Measurements from ENCODE around the gene LRFN4.

Gene LRFN4

DNA sequence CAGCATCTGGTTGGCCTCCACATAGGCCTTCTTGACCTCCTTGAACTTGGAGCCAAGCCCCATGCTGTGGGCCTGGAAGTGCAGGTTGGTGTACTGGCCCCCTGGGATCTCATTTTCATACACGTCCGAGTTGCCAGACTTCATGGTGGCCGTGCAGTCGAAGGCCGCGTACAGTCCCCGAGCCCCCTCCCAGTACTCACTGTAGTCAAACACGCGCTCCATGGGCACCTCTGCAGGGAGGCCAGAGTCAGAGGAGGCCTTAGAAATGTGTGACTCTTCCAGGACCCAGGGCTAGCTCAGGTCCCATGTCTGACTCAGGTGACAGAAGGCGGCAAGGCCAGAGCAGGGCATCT, 6.7 kb upstream of the LRFN4 start:
- TF ChIP-seq, protein P1, sequence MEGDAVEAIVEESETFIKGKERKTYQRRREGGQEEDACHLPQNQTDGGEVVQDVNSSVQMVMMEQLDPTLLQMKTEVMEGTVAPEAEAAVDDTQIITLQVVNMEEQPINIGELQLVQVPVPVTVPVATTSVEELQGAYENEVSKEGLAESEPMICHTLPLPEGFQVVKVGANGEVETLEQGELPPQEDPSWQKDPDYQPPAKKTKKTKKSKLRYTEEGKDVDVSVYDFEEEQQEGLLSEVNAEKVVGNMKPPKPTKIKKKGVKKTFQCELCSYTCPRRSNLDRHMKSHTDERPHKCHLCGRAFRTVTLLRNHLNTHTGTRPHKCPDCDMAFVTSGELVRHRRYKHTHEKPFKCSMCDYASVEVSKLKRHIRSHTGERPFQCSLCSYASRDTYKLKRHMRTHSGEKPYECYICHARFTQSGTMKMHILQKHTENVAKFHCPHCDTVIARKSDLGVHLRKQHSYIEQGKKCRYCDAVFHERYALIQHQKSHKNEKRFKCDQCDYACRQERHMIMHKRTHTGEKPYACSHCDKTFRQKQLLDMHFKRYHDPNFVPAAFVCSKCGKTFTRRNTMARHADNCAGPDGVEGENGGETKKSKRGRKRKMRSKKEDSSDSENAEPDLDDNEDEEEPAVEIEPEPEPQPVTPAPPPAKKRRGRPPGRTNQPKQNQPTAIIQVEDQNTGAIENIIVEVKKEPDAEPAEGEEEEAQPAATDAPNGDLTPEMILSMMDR (IDR thresholded peaks at IDR 0.05; ENCODE audit: insufficient read depth, low read length, poor library complexity, severe bottlenecking) = no peak
- TF ChIP-seq EZH2phosphoT487 (conservative IDR thresholded peaks at IDR 0.05; ENCODE audit: low read length) = no peak
- no peak overlapping the region for H3K9ac ChIP-seq (ENCODE audit: low read length)
- H3K36me3 ChIP-seq (ENCODE audit: low read length) = no peaks in the 10 kb centered on the region
- no peaks in the 10 kb centered on the region for H3K9me3 ChIP-seq (ENCODE audit: insufficient read depth, low read length)
- H3K4me3 ChIP-seq (ENCODE audit: insufficient read depth, low read length, poor library complexity, severe bottlenecking) = no peak overlapping the region
- H3K27me3 ChIP-seq (ENCODE audit: low read length) = no peaks in the 10 kb centered on the region
- H3F3A ChIP-seq (ENCODE audit: insufficient read depth) = peaks cover 2% of the 10 kb centered on the region; the same call in 1 of the 2 replicates
- H2AFZ ChIP-seq (ENCODE audit: low read depth, low read length, severe bottlenecking) = no peak overlapping the region
- no peaks in the 10 kb centered on the region; the same call in 1 of the 2 replicates for H3K79me2 ChIP-seq (ENCODE audit: insufficient read depth, low read length)
- no peaks in the 10 kb centered on the region for H4K20me1 ChIP-seq (ENCODE audit: low read depth, low read length)
- H3K9me2 ChIP-seq (replicated peaks; ENCODE audit: insufficient read depth, low read length) = no peaks in the 10 kb centered on the region
- H3K27ac ChIP-seq (ENCODE audit: low read depth, low read length) = no peak overlapping the region
- H3K4me2 ChIP-seq (ENCODE audit: low read depth, low read length, poor library complexity, severe bottlenecking) = no peak overlapping the region

DNA sequence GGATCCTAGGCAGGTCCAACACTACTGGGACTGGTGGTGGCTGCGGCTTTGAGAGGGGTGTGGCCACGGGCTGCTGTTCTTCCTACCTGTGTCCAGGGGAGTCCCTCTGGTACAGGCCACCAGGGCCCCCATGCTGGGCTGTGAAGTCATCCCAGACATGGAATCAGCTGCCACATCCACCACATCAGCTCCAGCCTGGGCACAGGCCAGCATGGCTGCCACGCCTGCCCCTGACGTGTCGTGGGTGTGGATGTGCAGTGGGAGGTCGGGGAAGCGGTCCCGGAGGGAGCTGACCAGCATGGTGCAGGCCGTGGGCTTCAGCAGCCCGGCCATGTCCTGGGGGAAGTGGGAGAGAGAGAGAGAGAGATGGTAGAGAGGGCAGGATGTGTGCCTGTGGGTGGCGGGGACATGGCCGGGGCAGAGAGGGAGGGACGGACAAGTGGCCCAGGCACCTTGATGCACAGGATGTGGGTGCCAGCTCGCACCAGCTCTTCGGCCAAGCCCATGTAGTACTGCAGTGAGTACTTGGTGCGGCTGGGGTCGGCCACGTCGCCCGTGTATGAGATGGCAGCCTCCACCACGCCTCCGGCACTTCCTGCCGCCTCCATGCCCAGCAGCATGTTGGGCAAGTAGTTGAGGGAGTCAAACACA, 6.2 kb upstream of the LRFN4 start:
- H4K20me1 ChIP-seq (ENCODE audit: low read depth, low read length) = no peaks in the 10 kb centered on the region
- H3K4me2 ChIP-seq (ENCODE audit: low read depth, low read length, poor library complexity, severe bottlenecking) = no peak overlapping the region
- H3K9me3 ChIP-seq (ENCODE audit: insufficient read depth, low read length) = no peaks in the 10 kb centered on the region
- TF ChIP-seq, protein P1 (IDR thresholded peaks at IDR 0.05; ENCODE audit: insufficient read depth, low read length, poor library complexity, severe bottlenecking) = no peak
- no peak for TF ChIP-seq EZH2phosphoT487 (conservative IDR thresholded peaks at IDR 0.05; ENCODE audit: low read length)
- H2AFZ ChIP-seq (ENCODE audit: low read depth, low read length, severe bottlenecking) = no peak overlapping the region
- H3F3A ChIP-seq (ENCODE audit: insufficient read depth) = peaks cover 7% of the 10 kb centered on the region; the same call in 1 of the 2 replicates
- H3K4me3 ChIP-seq (ENCODE audit: insufficient read depth, low read length, poor library complexity, severe bottlenecking) = no peak overlapping the region
- no peaks in the 10 kb centered on the region for H3K27me3 ChIP-seq (ENCODE audit: low read length)
- H3K27ac ChIP-seq (ENCODE audit: low read depth, low read length) = no peak overlapping the region
- no peaks in the 10 kb centered on the region for H3K36me3 ChIP-seq (ENCODE audit: low read length)
- no peak overlapping the region for H3K9ac ChIP-seq (ENCODE audit: low read length)
- no peaks in the 10 kb centered on the region for H3K9me2 ChIP-seq (replicated peaks; ENCODE audit: insufficient read depth, low read length)
- H3K79me2 ChIP-seq (ENCODE audit: insufficient read depth, low read length) = no peaks in the 10 kb centered on the region

DNA sequence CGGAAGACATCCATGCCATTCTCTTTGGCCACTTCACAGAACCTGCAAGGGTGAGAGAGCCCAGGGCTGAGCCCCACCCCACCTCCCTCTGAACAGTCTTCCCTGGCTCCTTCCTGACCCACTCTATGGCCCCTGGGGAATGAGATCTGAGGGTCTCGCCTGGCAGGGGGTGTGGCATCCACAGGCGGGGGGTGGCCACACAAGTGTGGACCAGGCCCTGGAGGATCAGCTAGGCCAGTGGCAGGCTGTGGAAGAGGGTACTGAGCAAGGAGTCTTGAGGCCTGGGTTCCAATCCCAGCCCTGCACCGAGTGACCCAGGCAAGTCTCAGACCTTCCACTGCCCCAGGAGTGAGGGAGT, 5.6 kb upstream of the LRFN4 start:
- no peaks in the 10 kb centered on the region for H3K9me3 ChIP-seq (ENCODE audit: insufficient read depth, low read length)
- no peaks in the 10 kb centered on the region for H3K9me2 ChIP-seq (replicated peaks; ENCODE audit: insufficient read depth, low read length)
- H2AFZ ChIP-seq (ENCODE audit: low read depth, low read length, severe bottlenecking) = no peak overlapping the region
- no peaks in the 10 kb centered on the region for H3K36me3 ChIP-seq (ENCODE audit: low read length)
- no peak for TF ChIP-seq EZH2phosphoT487 (conservative IDR thresholded peaks at IDR 0.05; ENCODE audit: low read length)
- TF ChIP-seq, protein P1 (IDR thresholded peaks at IDR 0.05; ENCODE audit: insufficient read depth, low read length, poor library complexity, severe bottlenecking) = no peak
- no peaks in the 10 kb centered on the region for H3K27me3 ChIP-seq (ENCODE audit: low read length)
- H3K4me3 ChIP-seq (ENCODE audit: insufficient read depth, low read length, poor library complexity, severe bottlenecking) = no peak overlapping the region
- H4K20me1 ChIP-seq (ENCODE audit: low read depth, low read length) = no peaks in the 10 kb centered on the region
- peaks cover 9% of the 10 kb centered on the region; the same call in 1 of the 2 replicates for H3F3A ChIP-seq (ENCODE audit: insufficient read depth)
- no peak overlapping the region for H3K4me2 ChIP-seq (ENCODE audit: low read depth, low read length, poor library complexity, severe bottlenecking)
- no peak overlapping the region for H3K27ac ChIP-seq (ENCODE audit: low read depth, low read length)
- no peaks in the 10 kb centered on the region for H3K79me2 ChIP-seq (ENCODE audit: insufficient read depth, low read length)
- no peak overlapping the region for H3K9ac ChIP-seq (ENCODE audit: low read length)
